ENCODE measurements around the gene HCST.
A peak's percentile ranks its signal among the peaks of the same experiment; 100 is the strongest.
"Not testable (repeated sequence)": the region's sequence is repeated elsewhere in the genome, so short reads cannot be mapped to it uniquely, and the experiment has no call there.

HCST gene

GRCh38 chr19:35879770-35880317 lies 22.5 kb upstream of the HCST start:
- no peak for DNase-seq (ENCODE audit: low read depth)

- DNase-seq (ENCODE audit: low read depth) = no peak
Measured at GRCh38 chr19:35882114-35882832, 20.1 kb upstream of the HCST start.

- no peak for DNase-seq (ENCODE audit: low read depth)
Measured at GRCh38 chr19:35883882-35884281, 18.4 kb upstream of the HCST start.

GRCh38 chr19:35885225-35885738 lies 17.0 kb upstream of the HCST start:
- no peak for DNase-seq (ENCODE audit: low read depth)

DNA sequence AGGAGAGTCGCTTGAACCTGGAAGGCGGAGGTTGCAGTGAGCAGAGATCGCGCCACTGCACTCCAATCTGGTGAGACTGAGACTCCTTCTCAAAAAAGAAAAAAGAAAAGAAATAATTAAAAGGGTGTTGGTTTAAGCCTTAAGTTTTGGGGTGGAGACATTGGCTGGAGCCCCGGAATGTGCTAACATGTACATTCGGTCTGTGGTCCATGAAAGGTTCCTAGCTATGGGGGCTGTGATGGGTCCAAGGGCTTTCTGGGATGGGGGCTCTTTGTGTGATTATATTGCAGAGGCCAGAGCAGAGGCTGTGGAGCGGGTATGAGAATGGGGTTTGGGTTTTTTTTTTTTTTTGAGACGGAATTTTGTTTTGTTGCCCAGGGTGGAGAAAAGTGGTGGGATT lies 16.4 kb upstream of the HCST start:
- no peak for DNase-seq (ENCODE audit: low read depth)

DNA sequence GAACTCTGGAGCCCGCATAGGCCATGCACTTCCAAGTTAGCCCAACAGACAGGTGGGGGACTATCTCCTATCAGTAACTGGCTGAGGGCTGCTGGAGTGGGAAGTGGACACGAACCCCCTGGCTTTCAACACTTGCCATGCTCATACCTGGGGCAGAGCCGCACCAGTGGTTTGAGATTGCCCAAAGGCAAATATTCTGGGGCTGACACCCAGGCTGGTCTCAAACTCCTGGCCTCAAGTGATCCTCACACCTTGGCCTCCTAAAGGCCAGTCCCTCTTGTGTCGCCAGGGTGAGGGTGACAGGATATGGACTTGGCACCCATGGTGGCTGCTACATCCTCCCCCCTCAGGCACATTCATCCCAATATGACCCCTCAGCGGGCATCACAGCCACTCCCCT lies 15.1 kb upstream of the HCST start:
- no peak for DNase-seq (ENCODE audit: low read depth)

- no peak for DNase-seq (ENCODE audit: low read depth)
Measured at GRCh38 chr19:35888398-35888797, 13.9 kb upstream of the HCST start.

- no peak for DNase-seq (ENCODE audit: low read depth)
Measured at GRCh38 chr19:35889370-35890112, 12.8 kb upstream of the HCST start.

DNA sequence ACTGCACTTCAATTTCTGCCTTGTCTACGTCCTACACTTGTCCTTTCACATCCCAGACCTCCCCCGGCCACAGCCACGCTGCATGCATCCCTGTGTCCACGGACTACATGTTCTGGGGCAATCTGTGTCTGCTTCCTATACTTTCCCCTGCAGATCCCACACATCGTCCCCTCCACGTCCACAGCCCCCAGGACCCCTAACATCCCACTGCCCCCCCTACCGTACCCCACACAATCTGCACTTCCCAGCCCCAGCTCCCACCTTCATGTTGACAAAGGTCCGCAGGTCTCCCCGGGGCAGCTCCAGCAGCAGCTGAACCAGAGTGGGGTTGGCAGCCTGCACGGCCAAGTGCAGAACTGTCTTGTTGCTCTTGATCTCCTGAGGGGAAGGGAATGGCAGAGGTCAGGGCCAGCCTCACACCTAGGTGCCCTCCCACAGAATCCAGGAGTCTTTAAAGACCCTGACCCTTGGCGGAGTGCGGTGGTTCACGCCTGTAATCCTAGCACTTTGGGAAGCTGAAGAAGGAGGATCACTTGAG lies 12.1 kb upstream of the HCST start:
- DNase-seq (ENCODE audit: low read depth) = no peak

DNA sequence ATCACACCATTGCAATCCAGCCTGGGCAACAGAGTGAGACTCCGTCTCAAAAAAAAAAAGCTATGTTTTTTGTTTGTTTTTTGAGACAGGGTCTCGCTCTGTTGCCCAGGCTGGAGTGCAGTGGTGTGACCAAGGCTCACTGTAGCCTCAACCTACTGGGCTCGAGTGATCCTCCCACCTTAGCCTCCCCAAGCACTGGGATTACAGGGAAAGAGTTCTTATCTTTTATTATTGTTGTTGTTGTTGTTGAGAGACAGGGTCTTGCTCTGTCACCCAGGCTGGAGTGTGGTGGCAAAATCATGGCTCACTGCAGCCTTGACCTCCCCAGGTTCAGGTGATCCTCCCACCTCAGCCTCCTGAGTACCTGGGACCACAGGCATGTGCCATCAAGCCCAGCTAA lies 10.5 kb upstream of the HCST start:
- not testable (repeated sequence) for DNase-seq (ENCODE audit: low read depth)

- no peak for DNase-seq (ENCODE audit: low read depth)
Measured at GRCh38 chr19:35894342-35894741, 8.0 kb upstream of the HCST start.

DNA sequence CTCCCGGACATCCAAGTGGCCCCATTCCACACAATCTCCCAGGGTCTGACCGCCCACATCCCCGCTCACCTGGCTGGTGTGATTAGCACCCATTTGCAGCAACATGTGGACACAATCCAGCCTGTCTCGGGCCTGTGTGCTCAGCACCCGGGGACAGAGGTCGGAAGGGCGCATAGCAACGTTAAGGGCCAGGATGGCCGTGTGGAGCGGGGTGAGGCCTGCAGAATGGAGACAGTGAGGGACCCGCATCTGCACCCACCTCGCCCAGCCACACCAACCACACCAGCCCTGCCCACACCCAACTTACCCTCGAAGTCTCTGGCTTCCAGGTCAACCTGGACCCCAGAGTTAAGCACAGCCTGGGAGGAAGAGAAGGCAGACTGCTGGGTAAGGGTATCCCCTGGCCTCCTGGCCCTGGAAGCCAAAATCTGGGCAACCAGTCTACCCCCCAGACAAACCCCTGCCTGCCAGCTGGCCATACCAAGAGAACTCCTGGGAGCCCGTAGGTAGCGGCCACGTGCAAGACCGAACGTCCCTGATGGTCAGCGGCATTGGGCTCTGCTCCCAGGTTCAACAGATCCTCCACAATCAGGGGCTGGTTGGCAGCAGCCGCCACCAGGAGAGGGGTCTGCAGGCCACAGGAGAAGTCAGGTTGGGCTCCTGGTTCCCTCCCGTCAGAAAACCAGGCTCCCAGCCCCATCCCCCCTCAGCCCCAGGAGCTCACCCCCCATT lies 6.3 kb upstream of the HCST start:
- no peak for DNase-seq (ENCODE audit: low read depth)

GRCh38 chr19:35896643-35897040 lies 5.7 kb upstream of the HCST start:
- DNase-seq (ENCODE audit: low read depth) = no peak

DNA sequence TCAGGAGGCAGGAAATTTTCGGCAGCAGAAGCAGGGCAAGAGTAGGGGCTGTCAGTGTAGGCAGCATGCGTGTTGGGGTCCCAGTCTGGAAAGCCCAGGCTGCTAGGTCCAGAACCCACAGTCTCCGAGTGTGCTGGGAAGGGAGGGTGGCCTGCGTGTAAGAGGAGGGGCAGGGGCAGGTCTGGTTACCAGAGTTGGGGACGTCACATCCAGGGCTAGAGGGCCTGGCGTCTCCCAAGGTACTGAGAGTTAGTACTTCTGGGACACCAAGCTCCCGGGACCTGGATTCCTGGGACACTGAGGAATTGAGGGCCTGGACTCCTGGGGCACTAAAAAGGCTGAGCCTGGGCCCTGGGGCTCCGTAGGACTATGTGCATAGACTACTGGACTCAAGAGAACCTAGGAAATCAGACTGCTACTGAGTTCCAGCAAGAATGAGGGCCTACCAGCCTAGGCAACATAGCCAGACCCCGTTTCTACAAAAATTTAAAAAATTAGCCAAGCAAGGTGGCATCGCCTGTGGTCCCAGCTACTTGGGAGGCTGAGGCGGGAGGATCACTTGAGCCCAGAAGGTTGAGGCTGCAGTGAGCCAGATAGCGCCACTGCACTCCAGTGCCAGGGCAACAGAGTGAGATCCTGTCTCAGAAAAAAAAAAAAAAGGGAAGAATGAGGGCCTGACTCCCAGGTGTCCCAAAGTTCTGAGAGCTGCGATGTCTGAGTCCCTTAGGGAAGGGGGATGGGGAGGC lies 4.5 kb upstream of the HCST start:
- DNase-seq (ENCODE audit: low read depth) = no peak

GRCh38 chr19:35898499-35898809 lies 3.9 kb upstream of the HCST start:
- no peak for DNase-seq (ENCODE audit: low read depth)

GRCh38 chr19:35899547-35900214 lies 2.6 kb upstream of the HCST start:
- DNase-seq (ENCODE audit: low read depth) = peak; percentile 73

GRCh38 chr19:35901055-35901644 lies 1.2 kb upstream of the HCST start:
- DNase-seq (ENCODE audit: low read depth) = no peak

DNA sequence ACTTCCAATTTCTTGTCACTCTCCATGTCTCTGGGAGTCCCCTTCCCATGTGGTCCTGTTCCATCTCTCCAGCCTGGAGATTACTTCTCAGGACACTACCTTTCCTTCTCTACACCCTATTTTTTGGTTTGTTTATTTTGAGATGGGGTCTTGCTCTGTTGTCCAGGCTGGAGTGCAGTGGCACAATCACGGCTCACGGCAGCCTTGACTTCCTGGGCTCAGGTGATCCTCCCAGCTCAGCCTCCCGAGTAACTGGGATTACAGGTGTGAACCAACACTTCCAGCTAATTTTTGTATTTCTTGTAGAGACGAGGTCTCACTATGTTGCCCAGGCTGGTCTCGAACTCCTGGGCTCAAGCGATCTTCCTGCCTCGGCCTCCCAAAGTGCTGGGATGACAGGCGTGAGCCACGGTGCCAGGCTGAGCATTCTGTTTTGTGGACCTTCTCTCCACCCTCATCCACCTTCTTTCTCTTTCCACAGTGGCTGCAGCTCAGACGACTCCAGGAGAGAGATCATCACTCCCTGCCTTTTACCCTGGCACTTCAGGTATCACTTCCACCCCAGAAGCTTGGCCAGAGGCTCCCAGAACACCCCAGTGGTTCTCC lies 644 bp downstream of the HCST start:
- DNase-seq (ENCODE audit: low read depth) = no peak

GRCh38 chr19:35903550-35904179 lies 1.3 kb downstream of the HCST start:
- peak; percentile 78 for DNase-seq (ENCODE audit: low read depth)

Data from stimulated activated CD8-positive, alpha-beta memory T cell treated with anti-CD3 and anti-CD28 coated beads, Interleukin-15, amount 100 ng/mL, for 1 hour (primary cell).